T-helper 1 cell treated with Interleukin-12 subunit alpha and Interleukin-12 subunit beta and Interleukin-4 antibody, amounts not matched to agents 30 ng/mL and 1 ng/mL, for 36 hours (primary cell): ENCODE measurements around the gene ZCCHC9. TPM values are rescaled to one million over a fixed set of nuclear protein-coding genes. Genes with fewer than 3 reads are reported as not detected.
"Not testable (repeated sequence)": the region's sequence is repeated elsewhere in the genome, so short reads cannot be mapped to it uniquely, and the experiment has no call there.

Source experiments
- intact Hi-C: fragments of 100-400 bp; cut with micrococcal nuclease; formaldehyde crosslinking; loops from one replicate; pipeline ENCODE4 v1.15.1; 2024
- total RNA-seq: library from RNA; stranded (reverse); gene quantifications from 2 replicates; pipeline ENCODE4 v1.2.3, GENCODE V29; 2022

Gene ZCCHC9
- total RNA-seq, 1 donor from 2014 or later: 37.5 TPM

GRCh38 chr5:81303563-81303962, 2.2 kb downstream of the ZCCHC9 start:
- intact Hi-C loops: loop anchor here (5.0 kb wide), 5 partner anchors 296 to 1791 kb away; partner anchors contain the start of genes HOMER1 and TENT2

- intact Hi-C loops: no loop called here
Observed at GRCh38 chr5:81305785-81306184, 4.4 kb downstream of the ZCCHC9 start.

GRCh38 chr5:81308836-81309235, 7.4 kb downstream of the ZCCHC9 start:
- intact Hi-C loops: no loop called here

- intact Hi-C loops: no loop called here
Observed at GRCh38 chr5:81310402-81311063, 9.1 kb downstream of the ZCCHC9 start.

- intact Hi-C loops: no loop called here
Observed at GRCh38 chr5:81313278-81313677, 11.9 kb downstream of the ZCCHC9 start.

- intact Hi-C loops: no loop called here
Observed at GRCh38 chr5:81313686-81314085, 12.3 kb downstream of the ZCCHC9 start.

- intact Hi-C loops: no loop called here
Observed at GRCh38 chr5:81314581-81314980, 13.2 kb downstream of the ZCCHC9 start.

- intact Hi-C loops: no loop called here
Observed at GRCh38 chr5:81315336-81315735, 13.9 kb downstream of the ZCCHC9 start.

- intact Hi-C loops: no loop called here
Observed at GRCh38 chr5:81315830-81316229, 14.4 kb downstream of the ZCCHC9 start.

- intact Hi-C loops: no loop called here
Observed at GRCh38 chr5:81316571-81316970, 15.2 kb downstream of the ZCCHC9 start.

- intact Hi-C loops: no loop called here
Observed at GRCh38 chr5:81317536-81317935, 16.1 kb downstream of the ZCCHC9 start.

- intact Hi-C loops: no loop called here
Observed at GRCh38 chr5:81326554-81326953, 25.2 kb downstream of the ZCCHC9 start.

- intact Hi-C loops: no loop called here
Observed at GRCh38 chr5:81334304-81335061, 33.1 kb downstream of the ZCCHC9 start.

GRCh38 chr5:81335946-81336345, 34.6 kb downstream of the ZCCHC9 start:
- intact Hi-C loops: no loop called here

GRCh38 chr5:81336556-81336955, 35.2 kb downstream of the ZCCHC9 start:
- intact Hi-C loops: no loop called here

GRCh38 chr5:81337803-81338202, 36.4 kb downstream of the ZCCHC9 start:
- intact Hi-C loops: no loop called here

- intact Hi-C loops: not testable (repeated sequence)
Observed at GRCh38 chr5:81338213-81338612, 36.8 kb downstream of the ZCCHC9 start.

GRCh38 chr5:81344736-81345135, 43.3 kb downstream of the ZCCHC9 start:
- intact Hi-C loops: no loop called here

- intact Hi-C loops: no loop called here
Observed at GRCh38 chr5:81345411-81346003, 44.1 kb downstream of the ZCCHC9 start.

- intact Hi-C loops: no loop called here
Observed at GRCh38 chr5:81349161-81349560, 47.8 kb downstream of the ZCCHC9 start.

- intact Hi-C loops: no loop called here
Observed at GRCh38 chr5:81350507-81350906, 49.1 kb downstream of the ZCCHC9 start.

GRCh38 chr5:81353189-81353588, 51.8 kb downstream of the ZCCHC9 start:
- intact Hi-C loops: no loop called here
